ENCODE measurements around the gene SRPX. TPM values are rescaled to one million over a fixed set of nuclear protein-coding genes. Genes with fewer than 3 reads are reported as not detected.
A peak's percentile ranks its signal among the peaks of the same experiment; 100 is the strongest.

The SRPX gene
- total RNA-seq, 4 donors from 2014 or later, result 47.5 to 135 (median 107) TPM

- no peak overlapping the region for H3K27ac ChIP-seq
- no peak for DNase-seq
- intact Hi-C loops (cut with DNase I), result no loop called here
These were observed 8.6 kb downstream of the SRPX start for GRCh38 chrX:38211891-38212635.

DNA sequence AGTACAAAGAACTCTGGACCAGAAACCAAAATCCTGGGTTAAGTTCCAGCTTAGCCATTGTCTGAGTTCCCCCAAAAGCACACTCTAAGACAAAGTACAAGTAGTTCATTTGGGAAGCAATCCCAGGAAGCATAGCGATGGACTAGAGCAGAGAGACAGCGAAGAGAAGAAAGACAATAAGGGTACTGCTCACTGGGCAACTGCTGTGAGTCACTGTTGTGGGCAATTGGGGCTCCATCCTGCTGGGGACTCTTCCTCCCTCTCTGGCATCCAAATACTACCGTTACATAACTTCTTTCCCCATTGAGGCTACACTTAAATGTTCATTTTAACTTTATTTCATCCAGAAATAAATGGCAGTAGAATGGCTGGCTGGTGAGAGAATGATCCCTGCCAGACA lies 14.1 kb downstream of the SRPX start:
- H3K9me3 ChIP-seq, result no peaks in the 10 kb centered on the region
- no peaks in the 10 kb centered on the region for H3K4me1 ChIP-seq
- WGBS, 2 donors, result 86 to 88% methylated on average over 3 of the region's 3 CpGs
- no peak for DNase-seq
- TF ChIP-seq POLR2A (IDR thresholded peaks at IDR 0.05), result no peak
- TF ChIP-seq, protein P1, sequence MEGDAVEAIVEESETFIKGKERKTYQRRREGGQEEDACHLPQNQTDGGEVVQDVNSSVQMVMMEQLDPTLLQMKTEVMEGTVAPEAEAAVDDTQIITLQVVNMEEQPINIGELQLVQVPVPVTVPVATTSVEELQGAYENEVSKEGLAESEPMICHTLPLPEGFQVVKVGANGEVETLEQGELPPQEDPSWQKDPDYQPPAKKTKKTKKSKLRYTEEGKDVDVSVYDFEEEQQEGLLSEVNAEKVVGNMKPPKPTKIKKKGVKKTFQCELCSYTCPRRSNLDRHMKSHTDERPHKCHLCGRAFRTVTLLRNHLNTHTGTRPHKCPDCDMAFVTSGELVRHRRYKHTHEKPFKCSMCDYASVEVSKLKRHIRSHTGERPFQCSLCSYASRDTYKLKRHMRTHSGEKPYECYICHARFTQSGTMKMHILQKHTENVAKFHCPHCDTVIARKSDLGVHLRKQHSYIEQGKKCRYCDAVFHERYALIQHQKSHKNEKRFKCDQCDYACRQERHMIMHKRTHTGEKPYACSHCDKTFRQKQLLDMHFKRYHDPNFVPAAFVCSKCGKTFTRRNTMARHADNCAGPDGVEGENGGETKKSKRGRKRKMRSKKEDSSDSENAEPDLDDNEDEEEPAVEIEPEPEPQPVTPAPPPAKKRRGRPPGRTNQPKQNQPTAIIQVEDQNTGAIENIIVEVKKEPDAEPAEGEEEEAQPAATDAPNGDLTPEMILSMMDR (IDR thresholded peaks at IDR 0.05), result no peak
- no peak overlapping the region for H3K4me3 ChIP-seq (replicated peaks in 1 of 3)
- H3K27ac ChIP-seq, result no peak overlapping the region
- intact Hi-C loops (cut with DNase I), result no loop called here
- H3K36me3 ChIP-seq, result no peaks in the 10 kb centered on the region
- no peaks in the 10 kb centered on the region for H3K27me3 ChIP-seq

More at GRCh38 chrX:38211891-38212635, 8.6 kb downstream of the SRPX start:
- no peaks in the 10 kb centered on the region for H3K36me3 ChIP-seq
- no peak overlapping the region for H3K4me3 ChIP-seq (replicated peaks in 1 of 3)
- H3K4me1 ChIP-seq, result no peaks in the 10 kb centered on the region
- H3K27me3 ChIP-seq, result no peaks in the 10 kb centered on the region
- H3K9me3 ChIP-seq, result no peaks in the 10 kb centered on the region
- TF ChIP-seq, protein P1 (IDR thresholded peaks at IDR 0.05), result no peak
- TF ChIP-seq POLR2A (IDR thresholded peaks at IDR 0.05), result no peak
- WGBS, 2 donors, result 60 to 68% methylated on average over 3 to 4 of the region's 4 CpGs

- H3K9me3 ChIP-seq, result no peaks in the 10 kb centered on the region
- WGBS, 2 donors, result 77 to 79% methylated on average over 4 to 5 of the region's 5 CpGs
- H3K36me3 ChIP-seq, result no peaks in the 10 kb centered on the region
- no peaks in the 10 kb centered on the region for H3K4me1 ChIP-seq
- intact Hi-C loops (cut with DNase I), result no loop called here
- H3K27me3 ChIP-seq, result no peaks in the 10 kb centered on the region
- H3K4me3 ChIP-seq (replicated peaks in 1 of 3), result no peak overlapping the region
- no peak for DNase-seq
- no peak for TF ChIP-seq POLR2A (IDR thresholded peaks at IDR 0.05)
- TF ChIP-seq, protein P1 (IDR thresholded peaks at IDR 0.05), result no peak
- H3K27ac ChIP-seq, result no peak overlapping the region
These were observed 14.6 kb downstream of the SRPX start for GRCh38 chrX:38206036-38206435.

DNA sequence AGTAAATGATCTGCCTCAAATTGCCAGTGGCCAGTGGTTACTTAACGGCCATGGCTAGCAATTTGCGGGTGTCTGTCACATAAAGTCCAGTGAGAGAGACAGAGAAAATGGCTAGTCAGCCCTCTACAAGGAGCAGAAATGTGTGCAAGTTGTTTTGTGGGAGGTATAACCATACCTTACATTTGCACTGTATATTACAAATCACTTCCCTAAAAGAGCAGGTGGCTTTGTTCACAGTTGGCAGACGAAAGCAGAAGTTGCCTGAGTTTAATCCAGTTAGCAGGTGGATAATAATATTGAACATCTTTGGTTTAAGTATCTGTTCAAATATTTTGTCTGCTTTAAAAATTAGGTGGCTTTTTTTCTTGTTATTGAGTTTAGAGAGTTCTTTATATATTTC lies 15.6 kb downstream of the SRPX start:
- no peak for TF ChIP-seq POLR2A (IDR thresholded peaks at IDR 0.05)
- TF ChIP-seq, protein P1 (IDR thresholded peaks at IDR 0.05), result no peak
- no peaks in the 10 kb centered on the region for H3K36me3 ChIP-seq
- H3K27ac ChIP-seq, result no peak overlapping the region
- 87 to 94% methylated on average over 3 of the region's 3 CpGs for WGBS, 2 donors
- DNase-seq, result no peak
- H3K4me3 ChIP-seq (replicated peaks in 1 of 3), result no peak overlapping the region
- intact Hi-C loops (cut with DNase I), result no loop called here
- no peaks in the 10 kb centered on the region for H3K4me1 ChIP-seq
- no peaks in the 10 kb centered on the region for H3K27me3 ChIP-seq
- H3K9me3 ChIP-seq, result no peaks in the 10 kb centered on the region

- H3K4me3 ChIP-seq (replicated peaks in 1 of 3), result no peak overlapping the region
- intact Hi-C loops (cut with DNase I), result no loop called here
- no peaks in the 10 kb centered on the region for H3K36me3 ChIP-seq
- H3K4me1 ChIP-seq, result no peaks in the 10 kb centered on the region
- DNase-seq, result peak; percentile 8 to 28
- H3K27ac ChIP-seq, result no peak overlapping the region
- TF ChIP-seq, protein P1 (IDR thresholded peaks at IDR 0.05), result peak in 3 of 6 experiments; percentile 27 to 38 (median 27)
- no peak for TF ChIP-seq POLR2A (IDR thresholded peaks at IDR 0.05)
- no peaks in the 10 kb centered on the region for H3K27me3 ChIP-seq
- no peaks in the 10 kb centered on the region for H3K9me3 ChIP-seq
- 48% methylated on average over 5 of the region's 5 CpGs; no CpG with 5 or more reads in 1 of the 2 donors for WGBS, 2 donors
These were observed 28.5 kb downstream of the SRPX start for GRCh38 chrX:38192007-38192810.
